OCI-M2 (cell line): ENCODE measurements around the gene STX1A.
"Not testable (repeated sequence)": the region's sequence is repeated elsewhere in the genome, so short reads cannot be mapped to it uniquely, and the experiment has no call there.

ENCODE experiments used
- DNase-seq: peaks from one replicate; lab custom pipeline; 2025; ENCODE audit not compliant: unreplicated experiment; lab: John Stamatoyannopoulos, UW

Gene STX1A

DNA sequence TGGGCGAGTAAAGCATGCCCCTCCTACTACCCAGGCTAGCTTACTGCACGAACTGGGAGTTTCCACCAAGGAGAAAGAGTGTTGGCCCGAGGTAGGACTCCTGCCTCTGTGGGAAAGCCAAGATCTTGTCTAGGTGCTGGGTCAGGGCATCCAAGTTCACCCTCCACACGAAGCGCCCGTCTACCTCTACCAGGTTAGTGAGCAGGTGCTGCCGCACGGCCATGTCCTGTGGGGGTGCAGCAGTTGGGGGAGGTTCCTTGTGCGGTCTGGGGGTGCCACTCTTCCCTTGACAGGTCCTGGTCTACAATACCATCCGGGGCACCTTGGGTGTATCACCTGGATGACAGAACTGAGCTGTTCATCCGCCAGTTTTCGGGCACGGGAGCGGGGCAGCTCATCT, 17.4 kb upstream of the STX1A start:
- DNase-seq, result no peak

DNA sequence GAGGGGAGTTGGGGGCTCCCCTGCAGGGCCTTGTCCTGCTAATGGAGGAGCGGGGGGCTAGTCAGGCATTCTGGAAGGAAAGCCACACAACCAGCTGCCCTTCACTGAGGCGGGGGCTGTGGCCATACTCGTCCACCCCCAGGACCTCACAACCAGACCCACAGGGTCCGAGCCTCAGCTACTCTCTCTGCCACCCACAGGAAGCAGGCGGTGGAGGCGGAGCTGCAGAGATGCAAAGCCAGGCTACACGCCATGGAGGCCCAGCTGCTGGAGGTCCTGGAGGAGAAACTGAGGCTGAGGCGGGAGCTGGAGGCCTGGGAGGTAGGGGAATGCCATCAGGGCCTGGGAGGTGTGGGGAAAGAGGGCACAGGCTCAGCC, 16.0 kb upstream of the STX1A start:
- no peak for DNase-seq

DNA sequence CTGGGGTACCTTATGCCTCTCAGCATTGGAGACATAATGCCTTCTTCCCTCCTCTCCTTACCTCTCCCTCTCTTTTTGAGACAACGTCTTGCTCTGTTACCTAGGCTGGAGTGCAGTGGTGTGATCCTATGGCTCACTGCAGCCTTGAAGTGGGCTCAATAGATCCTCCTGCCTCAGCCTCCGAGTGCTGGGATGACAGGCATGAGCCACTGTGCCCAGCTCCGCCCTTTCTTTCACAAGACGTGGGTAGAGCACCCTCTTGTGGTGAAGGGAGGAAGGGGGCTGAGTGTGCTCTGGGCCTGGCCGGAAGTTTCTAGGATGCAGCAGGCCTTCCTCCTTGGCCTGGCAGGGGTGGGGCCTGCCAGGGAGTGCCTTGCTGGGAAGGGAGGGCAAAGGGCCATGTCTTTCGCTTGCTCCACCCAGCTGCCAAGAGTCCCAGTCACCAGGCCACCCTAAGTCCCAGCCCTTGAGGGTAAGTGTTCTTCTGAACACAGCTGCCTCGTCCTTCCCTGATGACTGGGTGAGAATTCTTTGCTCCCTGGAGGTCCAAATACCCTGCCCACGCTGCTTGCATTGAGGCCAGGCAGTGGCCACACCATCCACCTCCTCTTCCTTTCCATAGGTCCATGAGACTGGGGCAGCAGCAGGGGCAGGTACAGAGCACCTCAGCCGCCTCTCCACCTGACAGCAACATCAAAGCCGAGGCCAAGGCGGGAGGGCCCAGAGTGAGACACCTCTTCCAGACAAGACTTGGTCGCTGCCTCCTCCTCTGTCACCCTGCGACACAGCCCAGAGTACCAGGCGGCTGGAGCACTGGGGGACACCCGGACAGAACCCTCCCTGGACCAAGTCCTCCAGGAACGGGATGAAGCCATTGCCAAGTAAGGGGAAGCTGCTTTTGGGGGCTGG, 15.4 kb upstream of the STX1A start:
- DNase-seq, result peak; percentile 52

DNA sequence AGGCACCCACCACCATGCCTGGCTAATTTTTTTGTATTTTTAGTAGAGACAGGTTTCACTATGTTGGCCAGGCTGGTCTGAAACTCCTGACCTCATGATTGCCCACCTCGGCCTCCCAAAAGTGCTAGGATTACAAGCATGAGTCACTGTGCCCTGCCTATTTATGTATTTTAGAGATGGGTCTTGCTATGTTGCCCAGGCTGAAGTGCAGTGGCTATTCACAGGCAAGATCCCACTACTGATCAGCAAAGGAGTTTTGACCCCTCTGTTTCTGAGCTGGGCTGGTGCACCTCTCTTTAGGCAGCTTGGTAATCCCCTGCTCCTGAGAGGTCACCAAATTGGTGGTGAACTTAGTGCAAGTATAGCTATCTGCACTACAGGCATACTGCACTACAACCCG, 12.9 kb upstream of the STX1A start:
- DNase-seq, result no peak

DNA sequence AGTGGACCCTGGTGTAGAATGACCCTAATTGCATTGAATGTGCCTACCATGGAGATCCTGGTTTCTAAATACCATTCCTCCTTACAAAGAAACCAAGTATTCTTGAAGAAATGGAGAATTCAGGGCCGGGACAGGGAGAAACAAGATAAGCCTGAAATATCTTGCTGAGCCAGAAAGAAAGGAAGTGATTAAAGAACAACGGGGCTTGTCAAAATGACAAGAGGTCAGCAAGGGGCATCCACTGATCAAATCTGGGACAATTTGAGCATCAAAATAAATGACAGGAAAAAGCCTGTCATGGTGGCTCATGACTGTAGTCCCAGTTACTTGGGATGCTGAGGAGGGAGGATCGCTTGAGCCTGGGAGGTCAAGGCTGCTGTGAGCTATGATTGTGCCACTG, 11.0 kb upstream of the STX1A start:
- DNase-seq, result peak; percentile 21

DNA sequence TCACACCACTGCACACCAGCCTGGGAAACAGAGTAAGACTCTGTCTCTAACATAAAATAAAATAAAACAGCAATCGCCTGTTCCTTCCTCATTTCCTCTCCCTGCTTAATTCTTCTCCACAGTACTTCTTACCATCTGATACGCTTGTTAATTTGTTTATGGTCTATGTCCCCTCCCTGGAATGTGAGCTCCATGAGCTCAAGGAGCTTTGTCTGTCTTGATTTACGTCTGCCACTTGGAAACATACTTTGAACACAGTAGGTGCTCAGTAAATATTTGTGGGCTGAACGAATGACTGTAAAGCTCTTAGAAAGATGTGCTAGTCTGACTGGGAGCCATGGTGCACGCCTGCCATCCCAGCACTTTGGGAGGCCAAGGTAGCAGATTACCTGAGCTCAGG, 9.1 kb upstream of the STX1A start:
- no peak for DNase-seq

DNA sequence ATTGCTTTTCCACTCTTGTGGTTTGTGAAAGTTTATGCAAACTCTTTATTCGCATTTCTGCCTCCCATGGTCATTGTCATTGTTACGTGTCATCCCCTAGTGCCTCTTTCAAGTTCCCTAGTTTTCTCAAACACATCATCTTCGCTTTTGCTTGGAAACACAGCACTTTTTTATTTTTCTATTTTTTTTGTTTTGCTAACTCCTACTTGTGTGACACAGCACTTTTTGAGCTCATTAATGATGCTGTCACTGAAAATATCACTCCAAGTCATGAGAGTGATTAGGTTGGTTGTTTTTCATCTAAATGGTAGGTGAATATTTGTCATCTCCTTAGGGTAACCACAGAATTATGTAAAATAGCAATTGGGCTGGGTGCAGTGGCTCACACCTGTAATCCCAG, 8.5 kb upstream of the STX1A start:
- DNase-seq, result no peak

DNA sequence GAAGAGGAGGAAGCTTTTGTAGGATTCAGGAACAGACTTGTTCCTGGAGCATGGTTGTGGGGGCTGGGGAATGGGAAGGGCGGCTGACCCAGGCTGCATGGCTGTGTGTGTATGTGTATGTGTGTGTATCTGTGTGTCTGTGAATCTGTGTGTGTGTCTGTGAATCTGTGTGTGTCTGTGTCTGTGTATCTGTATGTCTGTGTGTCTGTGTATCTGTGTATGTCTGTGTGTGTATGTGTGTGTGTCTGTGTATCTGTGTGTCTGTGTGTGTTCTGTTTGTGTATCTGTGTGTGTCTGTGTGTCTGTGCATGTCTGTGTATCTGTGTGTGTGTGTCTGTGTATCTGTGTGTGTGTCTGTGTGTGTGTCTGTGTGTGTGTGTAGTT, 6.6 kb upstream of the STX1A start:
- no peak for DNase-seq

DNA sequence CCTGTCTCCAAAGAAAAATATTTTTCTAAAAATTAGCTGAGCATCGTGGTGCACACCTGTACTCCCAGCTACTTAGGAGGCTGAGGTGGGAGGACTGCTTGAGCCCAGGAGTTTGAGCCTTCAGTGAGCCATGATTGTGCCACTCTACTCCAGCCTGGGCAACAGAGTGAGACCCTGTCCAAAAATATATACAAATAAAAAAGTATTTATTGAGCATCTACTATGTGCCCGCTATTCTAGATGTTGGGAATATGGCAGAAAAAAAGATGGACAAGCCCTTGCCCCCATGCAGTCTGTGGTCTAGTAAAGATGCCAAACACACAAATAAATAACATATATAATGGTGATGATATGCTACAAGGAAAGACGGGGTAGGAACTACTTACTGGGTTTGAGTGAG, 4.3 kb upstream of the STX1A start:
- DNase-seq, result no peak

DNA sequence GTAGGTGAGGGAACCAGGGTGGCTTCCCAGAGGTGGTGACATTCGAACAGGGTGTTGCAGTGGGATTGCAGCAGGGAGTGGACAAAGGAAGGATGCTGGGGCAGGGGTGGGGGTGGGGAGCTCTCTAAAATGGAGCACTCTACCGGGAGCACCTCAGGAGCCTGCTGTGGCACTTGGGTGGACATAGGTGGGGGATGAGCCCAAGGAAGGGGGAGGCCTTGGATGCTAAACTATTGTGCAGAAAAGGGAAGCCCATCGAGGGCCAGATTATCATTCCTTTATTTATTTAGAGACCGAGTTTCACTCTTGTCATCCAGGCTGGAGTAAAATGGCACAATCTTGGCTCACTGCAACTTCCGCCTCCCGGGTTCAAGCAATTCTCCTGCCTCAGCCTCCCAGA, 3.3 kb upstream of the STX1A start:
- DNase-seq, result no peak

DNA sequence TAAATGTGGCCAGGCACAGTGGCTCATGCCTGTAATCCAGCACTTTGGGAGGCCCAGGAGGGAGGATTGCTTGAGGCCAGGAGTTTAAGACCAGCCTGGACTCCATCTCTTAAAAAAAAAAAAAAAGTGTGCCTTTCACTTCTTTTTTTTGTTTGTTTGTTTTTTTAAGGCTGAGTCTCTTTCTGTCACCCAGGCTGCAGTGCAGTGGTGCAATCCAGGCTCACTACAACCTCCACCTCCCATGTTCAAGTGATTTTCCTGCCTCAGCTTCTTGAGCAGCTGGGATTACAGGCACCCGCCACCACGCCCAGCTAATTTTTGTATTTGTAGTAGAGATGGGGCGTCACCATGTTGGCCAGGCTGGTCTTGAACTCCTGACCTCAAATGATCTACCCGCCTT, 2.7 kb upstream of the STX1A start:
- DNase-seq, result not testable (repeated sequence)

DNA sequence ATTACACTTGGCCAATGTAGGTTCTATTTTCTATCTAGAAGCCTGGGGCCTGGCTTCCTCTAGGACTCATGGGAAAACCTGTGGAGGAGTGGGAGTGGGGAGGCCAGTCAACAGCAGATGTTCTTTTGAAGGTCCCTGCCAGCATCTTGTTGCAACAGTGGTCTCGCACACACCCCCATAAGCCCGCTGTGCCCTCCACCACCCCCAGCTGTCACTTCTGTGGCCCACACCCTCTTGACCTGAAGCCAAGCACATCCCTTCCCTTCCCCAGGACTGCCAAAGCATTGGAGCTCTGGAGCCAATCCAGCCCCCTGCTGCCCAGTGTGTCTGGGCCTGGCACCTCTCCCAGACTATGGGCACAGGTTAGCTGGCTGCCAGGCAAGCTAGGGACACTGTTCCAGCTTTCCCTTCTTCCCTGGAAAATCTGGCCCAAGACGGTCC, 1.9 kb upstream of the STX1A start:
- no peak for DNase-seq

DNA sequence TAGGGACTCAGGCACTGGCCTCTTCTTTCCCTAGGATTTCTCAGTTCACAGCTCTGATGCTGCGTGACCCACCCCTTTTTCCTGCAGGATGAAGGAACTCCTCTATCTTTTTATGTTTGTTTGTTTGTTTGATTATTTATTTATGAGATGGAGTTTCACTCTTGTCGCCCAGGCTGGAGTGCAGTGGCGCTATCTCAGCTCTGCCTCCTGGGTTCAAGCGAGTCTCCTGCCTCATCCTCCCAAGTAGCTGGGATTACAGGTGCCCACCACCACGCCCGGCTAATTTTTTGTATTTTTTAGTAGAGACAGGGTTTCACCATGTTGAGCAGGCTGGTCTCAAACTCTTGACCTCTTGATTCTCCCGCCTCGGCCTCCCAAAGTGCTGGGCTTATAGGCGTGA, 974 bp upstream of the STX1A start:
- not testable (repeated sequence) for DNase-seq

DNA sequence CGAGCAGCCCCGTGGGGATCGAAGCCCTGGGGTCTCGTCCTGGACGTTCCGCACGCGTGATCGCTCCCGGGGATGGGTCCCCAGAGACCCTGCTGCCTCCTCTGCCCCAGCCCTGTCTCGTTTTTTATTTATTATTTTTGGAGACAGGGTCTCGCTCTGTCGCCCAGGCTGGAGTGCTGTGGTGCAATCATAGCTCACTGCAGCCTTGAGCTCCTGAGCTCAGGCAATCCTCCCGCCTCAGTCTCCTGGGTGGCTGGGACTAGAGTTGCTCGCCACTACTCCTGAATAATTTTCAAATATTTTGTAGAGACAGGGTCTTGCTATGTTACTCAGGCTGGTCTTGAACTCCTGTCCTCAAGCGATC, 319 bp upstream of the STX1A start:
- no peak for DNase-seq

DNA sequence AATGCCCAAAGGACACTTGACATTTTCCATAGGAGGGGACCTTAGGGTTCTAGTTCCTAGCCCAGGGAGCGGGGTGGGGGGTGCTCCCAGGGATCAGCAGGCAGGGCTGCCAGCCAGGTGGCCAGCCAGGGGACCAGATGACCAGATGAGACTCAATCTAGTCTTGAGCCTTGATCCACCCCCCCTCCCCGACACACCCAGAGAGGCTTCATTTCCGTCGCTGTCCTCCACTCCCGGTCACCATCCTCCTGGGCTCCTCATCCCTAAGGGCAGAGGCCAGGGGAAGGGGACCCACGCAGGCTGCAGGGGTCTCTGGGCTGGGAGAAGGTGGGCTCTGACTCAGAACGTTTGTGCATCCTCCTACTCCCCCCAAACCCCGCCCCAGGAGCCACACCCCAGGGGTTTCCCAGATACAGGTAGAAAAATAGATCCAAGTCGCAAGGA, 1.0 kb downstream of the STX1A start:
- DNase-seq, result no peak

DNA sequence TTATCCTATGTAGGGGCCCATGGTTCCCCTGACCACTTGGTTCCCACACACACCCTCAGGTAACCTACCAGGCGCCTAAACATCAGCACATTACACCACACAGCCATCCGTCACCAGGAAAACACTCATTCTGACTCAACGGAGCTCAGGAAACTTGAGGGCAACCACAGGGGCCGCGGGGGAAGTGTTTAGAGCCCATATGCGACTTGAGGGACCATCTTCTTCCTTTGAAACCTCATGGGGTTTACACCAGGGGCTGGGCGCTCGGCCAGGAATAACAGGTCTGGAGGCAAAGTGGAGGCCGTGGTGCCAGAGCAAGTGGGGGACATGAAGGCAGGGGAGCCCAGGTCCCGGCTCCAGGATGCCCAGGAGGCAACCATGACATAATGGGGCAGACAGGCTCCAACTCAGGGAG, 1.5 kb downstream of the STX1A start:
- no peak for DNase-seq

DNA sequence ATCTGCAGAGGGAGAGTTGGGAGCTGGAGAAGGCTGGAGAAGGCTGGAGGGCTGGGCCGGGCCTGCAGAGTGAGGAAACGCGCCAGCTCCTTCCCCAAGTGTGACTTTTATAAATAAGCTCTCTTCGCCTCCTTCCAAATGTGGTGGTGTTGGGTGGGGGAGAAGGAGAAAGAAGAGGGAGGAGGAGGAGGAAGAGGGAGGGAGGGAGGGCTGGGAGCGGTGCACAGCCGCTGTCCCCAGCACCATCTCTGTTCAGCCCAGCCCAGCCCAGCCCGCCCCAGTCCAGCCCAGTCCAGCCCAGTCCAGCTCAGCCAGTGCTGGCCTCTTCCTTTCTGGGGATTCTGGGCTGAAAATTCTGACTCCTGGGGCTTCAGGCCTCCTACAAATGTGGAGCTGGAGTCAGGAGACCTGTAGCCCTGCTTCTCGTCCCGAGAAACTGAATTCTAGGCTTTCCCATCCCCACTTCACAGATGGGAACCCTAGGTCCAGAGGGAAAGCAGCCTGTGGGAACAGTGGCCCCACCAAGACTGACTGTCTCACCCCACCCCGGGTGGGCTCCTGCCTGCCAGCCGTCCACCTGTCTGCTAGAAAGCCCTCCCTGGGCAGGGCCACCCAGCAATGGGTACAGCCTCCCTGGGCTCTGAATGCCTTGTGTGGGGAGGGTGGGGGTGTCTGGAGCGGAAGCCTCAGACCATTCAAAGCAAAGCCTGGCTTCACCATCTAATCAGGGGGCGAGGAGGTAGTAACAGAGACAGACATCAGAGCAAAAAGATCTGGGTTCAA, 2.3 kb downstream of the STX1A start:
- no peak for DNase-seq

DNA sequence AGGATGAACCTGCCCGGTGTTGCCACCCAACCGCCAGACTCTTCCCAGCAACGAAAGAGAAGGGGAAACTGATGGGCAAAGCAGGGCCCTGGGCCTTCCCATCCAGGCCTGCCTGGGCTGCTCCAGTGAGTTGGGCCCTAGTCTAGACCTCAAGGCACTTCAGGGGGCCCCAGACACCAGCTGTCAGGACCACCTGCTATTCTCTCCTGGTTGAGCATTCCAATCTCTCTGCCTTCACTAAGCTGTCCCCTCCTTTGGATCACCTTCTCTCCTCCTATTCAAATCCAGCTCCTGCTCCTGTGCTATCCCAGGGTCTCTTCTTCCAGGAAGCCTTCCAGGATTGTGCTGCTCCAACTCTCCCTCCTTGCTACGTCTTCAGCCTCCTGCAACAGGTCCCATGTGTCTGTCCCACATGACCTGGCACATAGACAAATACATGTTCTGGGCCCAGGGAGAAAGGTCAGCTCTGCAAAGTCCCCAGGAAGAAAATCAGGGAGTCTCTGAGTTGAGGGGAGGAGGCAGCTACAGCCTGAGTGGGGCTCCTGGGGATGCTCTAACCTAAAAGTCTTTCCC, 3.1 kb downstream of the STX1A start:
- DNase-seq, result no peak

DNA sequence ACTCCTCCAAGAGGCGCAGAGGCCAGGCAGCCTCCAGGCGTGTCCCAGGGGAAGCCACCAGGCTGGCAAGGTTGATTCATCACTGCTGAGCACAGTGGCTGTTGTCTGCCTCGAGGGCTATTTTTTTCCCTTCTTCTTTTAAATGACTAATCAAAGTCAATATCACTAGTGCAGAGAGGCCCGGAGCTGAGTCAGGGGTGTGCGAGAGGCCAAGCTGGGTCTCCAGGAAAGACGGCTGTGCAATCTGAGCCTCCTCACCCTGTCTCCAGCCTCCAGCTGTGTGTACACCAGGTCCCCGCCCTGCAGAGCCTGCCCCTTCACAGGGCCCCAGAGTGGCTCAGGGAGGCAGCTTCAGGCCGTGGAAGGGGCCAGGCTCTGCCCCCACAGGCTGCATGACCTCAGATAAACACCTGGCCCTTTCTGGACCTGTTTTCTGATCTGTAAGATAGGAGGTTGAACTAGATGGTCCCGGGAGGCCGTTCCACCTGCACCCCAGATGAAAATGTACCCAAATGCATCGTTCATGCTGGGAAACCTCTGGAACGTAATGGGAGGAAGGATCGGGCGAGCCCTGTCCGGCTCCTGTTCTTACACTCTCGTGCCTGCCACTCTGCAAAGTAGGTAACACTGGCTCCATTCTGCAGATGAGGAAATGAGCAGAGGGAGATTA, 3.7 kb downstream of the STX1A start:
- peak; percentile 28 for DNase-seq

DNA sequence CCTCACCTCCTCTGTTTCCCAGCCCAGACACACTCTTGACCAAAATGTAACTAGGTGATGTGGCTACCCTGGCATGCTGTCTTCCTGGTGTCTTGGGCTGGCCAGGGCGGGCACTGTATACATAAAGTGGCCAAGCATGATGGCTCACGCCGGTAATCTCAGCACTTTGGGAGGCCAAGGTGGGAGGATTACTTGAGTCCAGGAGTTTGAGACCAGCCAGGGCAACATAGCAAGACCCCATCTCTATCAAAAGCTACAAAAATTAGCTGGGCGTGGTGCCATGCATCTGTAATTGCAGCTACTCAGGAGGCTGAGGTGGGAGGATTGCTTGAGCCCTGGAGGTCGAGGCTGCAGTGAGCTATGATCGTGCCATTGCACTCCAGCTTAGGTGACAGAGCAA, 6.2 kb downstream of the STX1A start:
- not testable (repeated sequence) for DNase-seq

DNA sequence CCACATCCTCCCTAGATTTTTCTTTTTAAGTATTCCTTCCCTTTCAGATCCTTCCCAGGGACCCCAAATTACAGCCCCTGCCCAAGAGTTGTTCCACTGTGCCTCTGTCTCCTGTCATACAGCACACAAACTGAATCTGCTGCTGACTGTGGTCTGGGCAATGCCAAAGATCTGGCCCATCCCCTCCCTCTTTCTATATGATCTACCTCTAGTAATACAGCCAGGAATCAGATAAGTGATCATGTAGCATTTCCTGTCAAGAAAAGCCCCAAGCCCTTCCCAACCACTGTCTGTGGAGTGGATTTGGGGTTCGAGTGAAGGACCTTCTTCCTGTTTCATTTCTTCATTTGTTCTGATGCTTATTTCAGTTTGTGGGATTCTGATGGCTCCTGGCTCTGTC, 6.7 kb downstream of the STX1A start:
- no peak for DNase-seq
